GM21526 (cell line): ENCODE measurements around the gene NDUFA8.
A peak's percentile ranks its signal among the peaks of the same experiment; 100 is the strongest.

ENCODE experiments used
- ATAC-seq: cut with Tn5 transposase; IDR thresholded peaks from one replicate; pipeline ENCODE4 v1.9.1; 2021; ENCODE audit warnings: moderate library complexity; ENCODE audit not compliant: unreplicated experiment, low FRiP score

The NDUFA8 gene

DNA sequence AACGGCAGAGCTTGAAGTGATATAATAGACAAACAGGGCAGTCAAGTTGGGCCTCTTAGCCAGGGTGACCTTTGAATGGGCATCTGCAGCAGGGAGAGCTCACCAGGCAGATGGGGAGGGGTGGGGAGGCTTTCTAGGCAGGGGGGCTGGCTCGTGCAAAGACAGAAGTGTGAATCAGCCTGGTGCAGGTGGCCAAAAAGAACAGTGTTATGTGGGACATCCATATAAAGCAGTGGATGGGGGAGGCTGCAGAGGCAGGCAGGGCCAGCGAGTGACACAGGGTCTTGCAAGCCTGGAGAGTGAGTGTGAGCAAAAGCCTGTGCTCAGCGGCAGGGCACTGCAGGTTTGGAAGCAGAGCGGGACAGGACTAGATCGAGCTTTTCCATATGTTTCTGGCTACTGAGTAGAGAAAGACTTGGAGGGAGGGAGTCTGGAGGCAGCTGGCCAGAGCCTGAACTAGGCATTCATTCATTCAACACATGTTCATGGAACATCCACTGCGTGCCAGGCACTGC lies 52.2 kb downstream of the NDUFA8 start:
- no peak for ATAC-seq

DNA sequence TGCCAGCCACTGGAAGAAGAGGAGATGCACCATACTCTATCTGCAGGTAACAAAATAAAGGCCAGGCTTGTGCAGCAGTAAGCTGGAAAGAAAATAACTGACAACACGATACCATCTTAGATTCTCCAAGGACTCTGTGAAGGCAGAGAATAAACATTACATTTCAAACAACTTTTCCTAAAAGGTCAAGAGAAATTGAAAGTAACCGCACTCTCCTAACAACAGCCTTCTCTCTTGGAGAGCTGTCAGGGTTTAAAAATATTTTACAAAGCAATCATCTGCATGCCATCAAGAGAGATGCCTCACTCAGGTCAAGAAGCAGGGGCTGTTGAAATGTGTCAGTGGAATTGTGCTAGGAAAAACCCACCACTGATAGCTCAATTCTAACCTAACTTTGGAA lies 53.0 kb downstream of the NDUFA8 start:
- ATAC-seq, result no peak

DNA sequence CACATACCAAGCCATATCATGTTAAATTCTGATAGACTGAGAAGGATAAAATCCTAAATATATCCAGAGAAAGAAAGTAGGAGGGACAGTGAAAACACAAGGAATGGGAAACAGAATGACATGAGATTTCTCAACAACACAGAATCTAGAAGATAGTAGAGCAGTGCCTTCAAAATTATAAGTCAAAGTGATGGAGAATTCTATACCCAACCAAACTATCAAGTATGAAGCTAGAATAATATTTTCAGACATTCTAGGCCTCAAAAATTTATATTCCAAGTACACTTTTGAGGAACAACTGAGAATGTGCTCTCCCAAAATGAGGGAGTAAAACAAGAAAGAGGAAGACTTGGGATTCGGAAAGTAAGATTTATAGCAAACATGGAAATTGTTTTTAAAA lies 55.6 kb downstream of the NDUFA8 start:
- no peak for ATAC-seq

DNA sequence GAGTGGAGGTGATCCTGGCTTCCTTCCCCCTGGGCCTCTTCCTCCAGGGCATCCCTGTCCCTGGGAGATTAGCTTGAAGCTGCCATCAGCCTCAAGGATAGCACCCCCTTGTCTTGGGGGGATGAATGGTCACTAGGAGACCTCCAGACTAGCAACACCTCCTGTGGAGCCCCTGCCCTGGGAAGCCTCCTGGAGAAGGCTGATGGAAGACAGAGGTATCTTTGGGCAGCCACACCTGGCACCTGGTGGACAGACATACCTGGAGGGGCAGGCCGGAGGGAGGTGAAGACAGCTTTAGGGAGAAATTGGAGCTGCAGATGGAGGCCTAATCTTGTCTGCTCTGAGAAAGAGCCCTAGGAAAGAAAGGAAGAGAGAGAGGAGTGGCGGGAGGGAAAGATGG lies 57.4 kb downstream of the NDUFA8 start:
- ATAC-seq, result no peak

DNA sequence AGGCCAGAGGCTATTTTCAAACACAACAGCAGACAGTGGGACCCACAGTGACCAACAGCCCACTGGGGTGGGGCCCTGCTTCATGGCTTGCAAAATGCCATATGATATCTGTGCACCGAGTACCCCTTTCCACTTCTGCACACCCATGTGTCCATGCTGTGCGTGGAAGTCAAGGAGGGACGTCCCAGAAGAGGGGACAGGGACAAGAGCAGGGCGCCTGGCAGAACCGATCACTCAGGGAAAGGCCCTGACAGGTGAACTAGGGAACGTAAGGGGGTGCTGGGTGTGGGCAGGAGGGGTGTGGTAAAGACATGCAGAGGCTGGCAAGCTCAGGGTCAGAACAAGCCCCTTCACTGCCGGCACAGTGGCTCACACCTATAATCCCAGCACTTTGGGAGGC lies 58.8 kb downstream of the NDUFA8 start:
- no peak for ATAC-seq

DNA sequence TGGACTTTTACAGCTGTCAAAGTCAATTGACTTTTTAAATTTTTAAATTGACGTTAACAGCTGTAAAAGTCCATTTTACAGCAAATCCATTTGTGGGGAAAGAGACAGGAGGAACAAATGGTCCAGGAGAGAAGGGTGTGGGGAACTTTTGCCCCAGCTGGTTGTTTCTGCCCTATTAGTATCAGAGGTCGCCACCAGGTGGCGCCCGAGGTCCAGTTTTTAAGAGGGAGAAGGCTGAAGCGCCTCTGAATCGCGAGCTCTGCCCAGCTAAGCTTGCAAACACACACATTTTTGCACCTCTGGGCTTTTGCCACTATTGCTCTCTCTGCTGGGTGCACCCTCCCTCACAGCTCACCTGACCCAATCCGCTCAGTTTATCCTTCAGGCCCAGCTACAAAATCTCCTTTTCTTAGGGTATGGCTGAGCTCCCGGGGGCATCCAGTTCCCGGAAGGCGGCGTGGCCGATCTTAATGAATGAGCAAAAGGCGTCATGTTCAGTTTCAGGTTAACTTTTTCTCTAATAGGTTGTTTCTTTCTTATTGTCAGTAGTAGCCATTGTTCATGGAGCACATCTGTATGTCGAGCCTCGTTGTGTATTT lies 60.2 kb downstream of the NDUFA8 start:
- peak; percentile 77 for ATAC-seq

DNA sequence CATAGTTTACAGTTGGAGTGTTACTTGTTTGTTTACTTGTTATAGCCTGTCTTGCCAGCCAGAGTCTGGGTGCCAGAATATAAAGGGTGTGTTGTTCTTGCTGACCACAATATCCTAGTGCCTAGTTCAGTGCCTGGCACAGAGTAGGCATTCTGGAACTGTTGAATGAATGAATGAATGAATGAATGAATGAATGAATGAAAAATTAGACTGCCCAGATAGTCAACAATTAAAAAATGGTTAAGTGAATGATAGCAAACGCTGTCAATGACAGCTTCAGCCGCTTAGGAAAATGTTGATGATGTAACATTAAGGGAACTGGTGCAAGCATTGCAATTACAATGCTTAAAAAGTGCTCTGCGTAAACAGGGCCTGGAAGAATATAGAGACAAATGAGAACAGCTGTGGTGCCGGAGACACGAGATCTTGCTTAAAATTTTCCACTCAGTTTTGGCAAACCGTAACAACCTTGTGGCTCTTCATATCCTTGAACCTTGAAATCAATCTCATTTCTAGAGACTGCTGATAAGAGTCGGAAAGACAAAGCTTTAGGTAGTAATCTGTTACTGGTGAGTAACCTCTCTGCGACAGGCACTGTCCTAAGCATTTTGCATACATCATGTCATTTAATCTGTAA lies 61.8 kb downstream of the NDUFA8 start:
- ATAC-seq, result no peak

DNA sequence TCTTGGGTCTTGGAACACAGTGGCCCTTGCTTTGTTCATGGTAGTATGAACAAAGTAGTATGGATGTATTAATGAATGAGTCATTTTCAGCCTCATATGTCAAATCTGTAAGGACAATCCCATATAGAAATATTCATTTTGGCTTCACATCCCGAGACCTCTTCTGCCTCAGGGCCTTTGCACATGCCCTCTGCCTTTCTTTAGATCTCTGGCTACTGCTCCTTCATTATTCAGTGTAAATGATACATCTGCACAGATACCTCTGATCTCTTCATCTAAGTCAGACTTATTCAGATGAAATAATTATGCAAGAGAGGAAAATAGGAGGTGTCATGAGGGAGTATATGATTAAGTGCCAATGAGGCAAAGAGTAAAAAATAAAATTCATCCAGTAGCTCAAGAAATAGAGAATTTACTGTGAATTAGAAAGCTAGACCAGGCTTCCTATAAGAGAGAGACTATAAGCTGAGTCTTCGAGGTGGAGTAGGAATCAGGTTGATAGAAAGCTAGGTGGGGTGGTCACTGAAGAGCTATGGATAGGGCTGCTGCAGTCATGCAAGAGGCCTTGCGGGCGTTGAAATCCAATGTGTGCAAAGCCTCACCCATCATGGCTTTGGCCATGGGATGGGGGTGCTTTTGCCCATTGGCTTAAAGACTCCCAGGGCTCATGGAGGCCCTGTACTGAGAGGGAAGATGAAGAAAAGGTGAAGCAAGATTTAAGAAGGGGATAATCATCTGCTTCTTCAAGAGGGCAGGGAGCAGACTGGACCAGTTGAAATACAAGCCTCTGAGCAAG lies 62.8 kb downstream of the NDUFA8 start:
- no peak for ATAC-seq

DNA sequence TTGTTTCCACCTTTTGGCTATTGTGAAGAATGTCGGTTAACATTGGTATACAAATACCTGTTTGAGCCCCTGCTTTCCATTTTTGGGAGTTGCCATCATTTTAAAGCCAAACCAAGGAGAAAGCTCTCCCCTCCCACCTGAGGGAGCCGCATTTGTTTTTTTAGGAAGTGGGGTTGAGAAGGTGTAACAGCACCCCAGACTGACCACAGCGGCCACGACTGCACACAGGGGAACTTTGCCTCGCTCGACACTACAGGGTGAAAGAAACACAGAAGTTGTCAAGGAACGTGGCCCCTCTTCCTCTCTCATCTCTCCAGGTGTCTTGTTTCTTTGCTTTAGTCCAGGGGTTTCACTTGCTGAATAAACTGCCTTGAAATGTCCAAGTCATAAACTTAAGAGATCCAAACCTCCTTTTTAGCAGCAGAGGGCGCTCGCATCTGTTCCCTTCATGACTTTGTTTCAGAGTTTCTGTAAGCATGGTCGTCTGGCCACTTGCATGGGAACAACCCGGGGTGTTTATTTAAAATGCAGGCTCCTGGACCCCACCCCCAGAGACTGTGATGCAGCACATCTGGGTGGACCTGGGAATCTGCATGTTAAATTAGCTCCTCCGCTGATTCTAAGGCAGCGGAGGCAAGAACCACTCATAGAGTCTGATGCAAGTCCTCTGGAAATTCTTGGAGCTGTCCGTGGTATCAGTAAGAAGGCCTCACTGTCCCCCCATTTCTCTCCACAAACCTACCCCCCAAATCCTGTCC lies 64.4 kb downstream of the NDUFA8 start:
- ATAC-seq, result no peak
